GM19328 (cell line): ENCODE data around the gene GCNT1.
"Not testable (repeated sequence)": the region's sequence is repeated elsewhere in the genome, so short reads cannot be mapped to it uniquely, and the experiment has no call there.

Source experiments
- ATAC-seq: cut with Tn5 transposase; IDR thresholded peaks from one replicate; pipeline ENCODE4 v1.9.1; 2021; ENCODE audit warnings: mild to moderate bottlenecking, moderate library complexity; ENCODE audit not compliant: unreplicated experiment

GCNT1 gene

DNA sequence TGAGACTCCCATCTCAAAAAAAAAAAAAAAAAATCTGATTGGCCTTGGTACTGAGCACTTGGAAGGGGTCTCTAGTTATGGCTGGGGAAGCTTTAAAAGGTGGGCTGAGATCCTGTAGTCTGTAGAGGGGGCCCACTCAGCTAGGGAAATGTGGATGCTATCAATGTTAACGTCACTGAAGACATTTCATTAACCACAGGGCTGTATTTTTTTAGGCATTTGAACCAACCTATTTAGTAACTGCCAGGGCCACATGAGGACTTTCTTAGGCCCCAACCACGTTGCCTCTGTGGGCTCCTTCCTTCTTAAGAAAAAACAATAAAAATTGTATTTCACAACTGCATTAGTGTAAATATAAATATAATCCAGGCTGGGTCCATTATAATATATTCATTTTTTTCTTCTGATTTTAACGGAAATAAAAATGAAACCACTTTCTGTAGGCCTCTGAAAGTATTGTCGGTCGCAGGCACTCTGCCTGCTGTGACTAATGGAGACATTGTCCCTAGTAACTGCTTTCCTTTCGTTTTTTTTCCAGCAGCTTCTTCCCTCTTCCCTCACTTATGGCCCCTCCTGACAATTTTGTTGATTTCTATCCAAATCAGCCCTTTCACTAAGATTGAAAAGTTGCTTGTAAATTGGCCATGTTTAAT lies 71.6 kb downstream of the GCNT1 start:
- no peak for ATAC-seq

DNA sequence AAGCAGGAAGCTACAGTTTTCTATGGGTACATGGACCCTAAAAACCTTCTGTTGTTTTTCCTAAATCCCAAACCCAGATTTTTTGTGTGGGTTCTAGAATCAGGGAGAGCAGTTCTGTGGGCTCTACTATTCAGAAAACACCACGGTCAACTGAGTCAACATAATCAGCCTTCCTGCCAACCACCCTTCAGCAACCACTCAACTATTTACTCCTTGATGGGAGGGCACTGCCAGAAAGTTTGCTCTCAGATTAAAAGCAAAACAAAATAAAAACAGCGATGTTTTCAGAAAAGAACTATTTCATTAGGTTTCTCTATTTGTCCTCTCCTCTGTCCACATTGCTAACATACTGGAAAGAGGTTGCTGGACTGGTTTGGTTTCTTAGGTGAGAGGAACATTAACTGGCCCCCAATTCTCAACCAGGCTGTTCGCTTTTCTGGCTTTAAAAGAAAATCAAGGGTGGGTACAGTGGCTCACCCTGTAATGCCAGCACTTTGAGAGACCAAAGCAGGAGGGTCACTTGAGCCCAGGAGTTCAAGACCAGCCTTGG lies 72.3 kb downstream of the GCNT1 start:
- ATAC-seq = no peak

DNA sequence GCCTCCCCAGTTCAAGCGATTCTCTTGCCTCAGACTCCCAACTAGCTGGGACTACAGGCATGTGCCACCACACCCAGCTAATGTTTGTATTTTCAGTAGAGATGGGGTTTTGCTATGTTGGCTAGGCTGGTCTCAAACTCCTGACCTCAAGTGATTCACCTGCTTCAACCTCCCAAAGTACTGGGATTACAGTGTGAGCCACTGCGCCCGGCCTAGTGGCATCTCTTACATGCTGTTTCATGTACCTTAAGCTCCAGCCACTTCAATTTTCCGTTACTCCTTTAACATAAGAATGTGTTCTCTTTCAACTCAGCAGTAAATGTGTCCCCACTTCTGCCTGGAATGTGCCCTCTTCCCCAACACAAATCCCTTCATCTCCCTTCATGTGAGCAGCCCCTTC lies 73.9 kb downstream of the GCNT1 start:
- ATAC-seq = not testable (repeated sequence)

DNA sequence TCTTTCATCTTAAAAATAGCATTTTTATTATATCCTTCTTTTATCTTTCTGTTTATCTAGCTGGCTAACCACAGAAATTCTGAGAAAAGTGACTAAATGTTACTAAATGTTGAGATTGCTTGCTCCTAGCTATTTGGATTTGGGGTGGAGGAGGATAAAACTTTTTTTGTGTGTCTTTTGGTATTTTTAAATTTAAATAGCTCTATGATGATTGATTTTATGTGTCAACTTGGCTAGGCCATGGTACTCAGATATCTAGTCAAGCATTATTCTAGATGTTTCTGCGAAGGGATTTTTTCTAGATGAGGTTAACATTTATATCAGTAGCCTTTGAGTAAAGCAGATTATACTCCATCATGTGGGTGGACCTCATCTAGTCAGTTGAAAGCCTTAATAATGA lies 75.0 kb downstream of the GCNT1 start:
- no peak for ATAC-seq

DNA sequence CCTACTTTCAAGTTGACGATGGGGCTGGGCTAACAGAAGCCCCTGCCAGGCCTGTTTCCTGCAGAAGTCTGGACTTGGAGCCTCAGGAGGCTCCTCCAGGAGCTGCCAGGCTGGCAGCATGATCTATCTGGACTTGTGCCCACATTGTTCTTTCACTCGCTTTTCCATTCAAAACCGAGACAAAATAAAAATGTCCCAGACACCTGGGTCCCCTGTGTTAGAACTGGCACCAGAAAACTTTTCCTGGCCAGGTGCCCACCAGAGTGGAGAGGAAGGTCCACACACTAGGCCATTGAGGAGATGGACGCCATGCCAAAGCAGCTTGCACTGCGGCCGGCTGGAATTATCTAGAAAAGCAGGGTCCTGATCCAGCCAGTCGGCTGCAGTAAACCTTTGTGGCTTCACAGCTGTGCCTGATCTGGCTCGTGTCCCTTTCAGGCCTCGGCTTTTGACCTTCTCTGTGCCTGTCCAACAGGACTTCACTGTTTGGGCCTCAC lies 78.2 kb downstream of the GCNT1 start:
- no peak for ATAC-seq

DNA sequence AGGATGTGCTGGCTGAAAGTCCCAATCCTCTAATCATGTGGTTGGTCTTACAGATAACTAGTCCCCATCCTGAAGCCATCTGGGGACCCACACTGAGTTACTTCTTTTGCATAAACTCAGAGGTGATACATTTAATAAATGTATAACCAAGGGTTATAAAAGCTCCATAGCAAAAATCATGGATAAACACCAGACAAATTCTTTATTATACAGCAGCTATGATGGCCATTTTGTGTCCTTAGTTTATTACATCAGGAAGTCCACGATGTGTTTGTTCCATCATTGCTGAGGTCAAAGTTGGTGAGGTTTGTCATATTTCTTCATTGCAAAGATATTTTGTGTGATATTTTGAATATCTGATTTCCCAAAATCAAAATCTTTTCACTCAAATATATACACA lies 80.2 kb downstream of the GCNT1 start:
- no peak for ATAC-seq

DNA sequence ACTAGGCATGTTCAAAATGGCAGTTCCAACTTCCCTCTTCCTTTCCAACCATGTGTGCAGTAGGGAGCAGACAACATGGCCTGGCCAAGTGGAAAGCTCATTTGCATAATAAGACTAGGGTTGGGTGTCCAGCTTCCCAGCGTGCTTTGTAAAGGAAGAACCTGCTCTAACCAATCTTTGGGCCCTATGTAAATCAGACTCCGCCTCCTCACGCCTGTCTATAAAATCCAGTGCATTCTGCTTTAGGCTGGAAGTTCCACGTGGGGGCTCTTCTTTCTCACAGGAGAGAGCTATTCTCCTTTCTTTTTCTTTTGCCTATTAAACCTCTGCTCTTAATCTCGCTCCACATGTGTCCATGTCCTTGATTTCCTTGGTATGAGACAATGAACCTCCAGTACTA lies 83.4 kb downstream of the GCNT1 start:
- no peak for ATAC-seq

DNA sequence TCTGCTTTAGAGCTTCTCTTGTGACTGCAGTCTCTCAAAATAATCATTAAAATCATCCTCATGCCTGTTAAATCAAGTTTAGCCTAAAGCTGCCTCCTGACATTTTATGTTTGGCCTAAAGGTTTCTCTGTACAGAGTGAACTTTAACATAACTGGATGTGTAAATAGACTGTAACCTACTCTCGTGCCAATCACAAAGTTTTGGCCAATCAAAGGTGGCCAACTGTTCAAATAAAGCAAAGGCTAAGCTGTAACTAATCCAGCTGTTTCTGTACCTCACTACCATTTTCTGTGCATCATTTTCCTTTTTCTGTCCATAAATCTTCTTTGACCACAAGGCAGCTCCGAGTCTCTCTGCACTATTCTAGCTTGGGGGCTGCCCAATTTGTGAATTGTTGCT lies 86.2 kb downstream of the GCNT1 start:
- no peak for ATAC-seq

DNA sequence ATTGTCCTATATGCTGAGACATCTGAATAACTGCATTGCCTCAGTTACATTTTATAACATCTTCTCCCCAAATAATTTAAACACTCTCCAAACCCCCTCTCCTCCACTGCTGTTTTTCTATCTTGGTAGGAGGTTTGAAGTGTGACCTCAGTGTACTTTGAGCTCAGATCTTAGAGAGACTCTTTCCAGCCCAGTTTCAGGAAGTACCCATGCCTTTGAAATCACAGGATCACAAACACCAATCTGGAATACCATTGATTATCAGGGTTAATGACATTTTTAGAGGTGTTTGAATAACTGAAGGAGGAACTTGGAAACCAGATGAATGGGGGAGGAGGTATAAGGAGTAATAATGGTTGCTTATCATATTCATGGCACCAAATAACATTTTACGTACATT lies 93.2 kb downstream of the GCNT1 start:
- no peak for ATAC-seq

DNA sequence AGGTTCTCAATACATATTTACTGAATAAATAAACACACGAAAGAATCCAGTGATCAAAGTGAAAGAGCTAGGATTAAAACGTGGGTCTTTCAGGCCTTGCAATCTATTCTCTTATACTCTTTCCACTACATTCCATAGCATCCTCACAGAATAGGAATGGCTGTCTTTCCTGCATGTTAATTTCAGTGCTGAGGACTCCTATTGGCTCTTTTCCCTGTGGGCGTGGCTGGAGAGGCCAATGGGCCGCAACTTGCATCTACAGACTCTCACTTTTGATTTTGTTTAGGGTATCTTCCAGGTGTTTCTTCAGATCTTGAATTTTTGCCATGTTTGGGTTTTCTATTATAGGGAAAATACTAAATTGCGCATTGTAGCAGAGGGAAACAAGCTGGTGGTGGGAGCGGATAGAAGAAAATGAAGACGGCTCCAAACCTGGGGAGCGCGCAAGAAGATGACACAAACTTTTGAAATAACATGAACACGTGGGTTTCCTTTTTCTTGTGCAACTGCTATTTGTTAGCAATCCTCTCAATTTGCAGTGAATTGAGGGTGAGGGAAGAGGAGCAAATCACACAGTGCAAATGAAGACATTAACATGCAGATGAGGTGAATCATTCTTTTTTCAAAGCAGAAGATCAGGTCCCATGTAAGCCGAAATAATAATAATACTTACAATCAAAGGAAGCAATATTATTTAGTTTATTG lies 93.9 kb downstream of the GCNT1 start:
- no peak for ATAC-seq

DNA sequence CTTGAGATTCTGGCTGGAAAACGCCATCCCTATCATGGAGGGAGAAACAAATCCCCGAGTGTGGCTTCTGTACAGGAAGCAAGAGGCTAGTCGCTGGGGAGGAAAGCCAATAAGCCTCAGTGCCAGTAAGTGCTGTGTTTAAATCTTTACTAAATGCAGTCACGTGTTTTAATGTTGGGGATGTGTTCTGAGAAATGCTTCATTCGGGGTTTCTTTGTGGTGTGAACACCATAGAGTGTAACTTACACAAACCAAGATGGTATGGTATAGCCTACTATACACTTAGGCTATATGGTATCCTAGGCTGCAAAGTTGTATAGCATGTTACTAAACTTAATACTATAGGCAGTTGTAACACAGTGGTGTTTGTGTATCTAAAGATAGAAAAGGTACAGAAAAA lies 94.7 kb downstream of the GCNT1 start:
- no peak for ATAC-seq
